Natural killer cell (primary cell): ENCODE measurements around the gene WDR93. TPM values are rescaled to one million over a fixed set of nuclear protein-coding genes. Genes with fewer than 3 reads are reported as not detected.
A peak's percentile ranks its signal among the peaks of the same experiment; 100 is the strongest.

Source experiments
- ATAC-seq, 3 donors: fragments of 150-1000 bp in 2 of 3; fragments of 200-7000 bp in 1 of 3; cut with Tn5 transposase; 1 replicate in 1 of 3; 2 replicates in 2 of 3; pipeline ENCODE4 v1.10.0; 2021; ENCODE audit warnings: mild to moderate bottlenecking in 2 of 3, moderate library complexity in 2 of 3
- DNase-seq, 2 donors: peaks; one replicate each; pipeline versions ENCODE4 v3.0.0 to v3.0.0-alpha.2; 2013 to 2021; ENCODE audit warnings: mixed read lengths in 1 of 2
- H3K27ac ChIP-seq: one replicate; pipeline ENCODE4 v1.5.1; 2013; ENCODE audit warnings: mild to moderate bottlenecking, low read length
- H3K27me3 ChIP-seq: one replicate; pipeline ENCODE4 v1.6.1; 2013; ENCODE audit warnings: low read length; ENCODE audit not compliant: control insufficient read depth, insufficient read depth
- H3K36me3 ChIP-seq: one replicate; pipeline ENCODE4 v1.6.1; 2013; ENCODE audit warnings: low read length; ENCODE audit not compliant: control insufficient read depth, insufficient read depth
- H3K4me1 ChIP-seq: one replicate; pipeline ENCODE4 v1.6.1; 2013; ENCODE audit warnings: low read length; ENCODE audit not compliant: control insufficient read depth, insufficient read depth
- H3K4me3 ChIP-seq: one replicate; pipeline ENCODE4 v1.5.1; 2013; ENCODE audit warnings: low read length
- H3K9me3 ChIP-seq: one replicate; pipeline ENCODE4 v1.6.1; 2013; ENCODE audit warnings: low read length; ENCODE audit not compliant: control insufficient read depth, insufficient read depth
- H3K27ac Mint-ChIP-seq, 2 donors: one replicate each; pipeline ENCODE4 v1.8.0; 2022; ENCODE audit warnings: mild to moderate bottlenecking in 2 of 2, mixed read lengths in 2 of 2, moderate library complexity in 1 of 2
- H3K27me3 Mint-ChIP-seq, 2 donors: one replicate each; pipeline ENCODE4 v1.8.0; 2022; ENCODE audit warnings: low read depth in 2 of 2, mixed read lengths in 2 of 2
- H3K36me3 Mint-ChIP-seq: one replicate; pipeline ENCODE4 v1.8.0; 2022; ENCODE audit warnings: mixed read lengths
- H3K4me1 Mint-ChIP-seq, 2 donors: one replicate each; pipeline ENCODE4 v1.8.0; 2022; ENCODE audit warnings: mixed read lengths in 2 of 2
- H3K4me3 Mint-ChIP-seq: one replicate; pipeline ENCODE4 v1.8.0; 2022; ENCODE audit warnings: mild to moderate bottlenecking, moderate library complexity, mixed read lengths
- H3K9me3 Mint-ChIP-seq, 2 donors: one replicate each; pipeline ENCODE4 v1.8.0; 2022; ENCODE audit warnings: mixed read lengths in 2 of 2
- WGBS: methylation state at CpG from one replicate; pipeline ENCODE4 v1.1.7; 2013; ENCODE audit warnings: missing lambda C conversion rate; ENCODE audit not compliant: insufficient coverage; 5-methylcytosine and 5-hydroxymethylcytosine counted together
- intact Hi-C: fragments of 100-400 bp; cut with micrococcal nuclease; formaldehyde crosslinking; loops from one replicate; pipeline ENCODE4 v1.14.2; 2022
- total RNA-seq, 4 donors: library from RNA; stranded (reverse); fragments of 120-200 nt in 1 of 4; gene quantifications; one replicate each; pipeline versions ENCODE4 v1.2.3 to v1.2.4, GENCODE V29; 2013 to 2022
- TF ChIP-seq, protein P1 (sequence below): fragments of 200-600 bp; IDR thresholded peaks from one replicate; pipeline ENCODE4 v1.8.0; 2022; ENCODE audit warnings: antibody characterized with exemption

WDR93 gene
- total RNA-seq, 3 donors from 2014 or later (not counting 1 experiment from before 2014, with no cell fraction given), result 0.25 to 0.38 TPM; not detected in 1

DNA sequence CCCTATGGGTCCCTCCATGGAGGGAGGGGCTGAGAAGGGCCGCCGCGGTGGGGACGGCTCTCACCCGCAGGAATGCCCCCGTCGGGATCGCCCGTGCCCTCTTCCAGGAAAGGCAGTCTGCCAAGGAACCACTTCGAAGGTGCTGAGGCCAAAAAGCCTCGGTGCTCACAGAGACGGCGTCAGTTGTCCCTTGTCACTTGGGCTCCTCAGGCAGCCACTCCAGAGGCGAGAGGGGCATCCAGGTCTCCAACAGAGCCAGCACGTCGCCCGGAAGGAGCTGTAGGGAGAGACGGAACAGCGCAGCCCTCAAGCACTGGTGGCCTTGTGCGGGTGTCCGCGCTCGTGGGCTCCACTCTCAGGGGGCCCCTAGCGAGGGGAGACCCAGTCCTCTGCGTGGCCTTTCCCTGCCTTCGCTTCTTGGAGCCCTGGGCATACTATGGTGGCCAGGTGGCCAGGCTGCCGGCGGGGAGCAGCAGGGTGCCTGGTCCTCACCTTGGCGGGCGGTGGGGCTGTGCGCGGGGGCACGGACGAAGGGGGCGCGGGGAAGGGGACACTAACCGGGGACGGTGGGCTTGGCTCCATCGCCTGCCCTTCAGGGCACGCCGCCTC lies 59.4 kb downstream of the WDR93 start:
- 5% methylated on average over 41 of the region's 41 CpGs for WGBS
- Histone ChIP-seq H3K4me1 (peaks cover 17% of the 10 kb centered on the region), H3K9me3 (no peaks in the 10 kb centered on the region), H3K4me3 (peak overlapping the region; percentile 50), H3K36me3 (no peaks in the 10 kb centered on the region), H3K27ac (no peak overlapping the region), H3K27me3 (peaks cover 2% of the 10 kb centered on the region)
- no peaks in the 10 kb centered on the region for H3K9me3 Mint-ChIP-seq
- peak overlapping the region; percentile 85 for H3K4me3 Mint-ChIP-seq
- H3K36me3 Mint-ChIP-seq, result no peaks in the 10 kb centered on the region
- DNase-seq, result peak in 1 of 2 donors; percentile 28
- ATAC-seq, result no peak
- H3K27ac Mint-ChIP-seq, result peak overlapping the region in 1 of 2 donors; percentile 58
- peaks cover 0 to 7% of the 10 kb centered on the region in 2 donors for H3K27me3 Mint-ChIP-seq
- peaks cover 0 to 4% of the 10 kb centered on the region in 2 donors for H3K4me1 Mint-ChIP-seq
- TF ChIP-seq, protein P1, sequence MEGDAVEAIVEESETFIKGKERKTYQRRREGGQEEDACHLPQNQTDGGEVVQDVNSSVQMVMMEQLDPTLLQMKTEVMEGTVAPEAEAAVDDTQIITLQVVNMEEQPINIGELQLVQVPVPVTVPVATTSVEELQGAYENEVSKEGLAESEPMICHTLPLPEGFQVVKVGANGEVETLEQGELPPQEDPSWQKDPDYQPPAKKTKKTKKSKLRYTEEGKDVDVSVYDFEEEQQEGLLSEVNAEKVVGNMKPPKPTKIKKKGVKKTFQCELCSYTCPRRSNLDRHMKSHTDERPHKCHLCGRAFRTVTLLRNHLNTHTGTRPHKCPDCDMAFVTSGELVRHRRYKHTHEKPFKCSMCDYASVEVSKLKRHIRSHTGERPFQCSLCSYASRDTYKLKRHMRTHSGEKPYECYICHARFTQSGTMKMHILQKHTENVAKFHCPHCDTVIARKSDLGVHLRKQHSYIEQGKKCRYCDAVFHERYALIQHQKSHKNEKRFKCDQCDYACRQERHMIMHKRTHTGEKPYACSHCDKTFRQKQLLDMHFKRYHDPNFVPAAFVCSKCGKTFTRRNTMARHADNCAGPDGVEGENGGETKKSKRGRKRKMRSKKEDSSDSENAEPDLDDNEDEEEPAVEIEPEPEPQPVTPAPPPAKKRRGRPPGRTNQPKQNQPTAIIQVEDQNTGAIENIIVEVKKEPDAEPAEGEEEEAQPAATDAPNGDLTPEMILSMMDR, result no peak
- intact Hi-C loops, result loop anchor here (1.0 kb wide), 1 partner anchor 10 kb away; no protein-coding TSS in a partner anchor

DNA sequence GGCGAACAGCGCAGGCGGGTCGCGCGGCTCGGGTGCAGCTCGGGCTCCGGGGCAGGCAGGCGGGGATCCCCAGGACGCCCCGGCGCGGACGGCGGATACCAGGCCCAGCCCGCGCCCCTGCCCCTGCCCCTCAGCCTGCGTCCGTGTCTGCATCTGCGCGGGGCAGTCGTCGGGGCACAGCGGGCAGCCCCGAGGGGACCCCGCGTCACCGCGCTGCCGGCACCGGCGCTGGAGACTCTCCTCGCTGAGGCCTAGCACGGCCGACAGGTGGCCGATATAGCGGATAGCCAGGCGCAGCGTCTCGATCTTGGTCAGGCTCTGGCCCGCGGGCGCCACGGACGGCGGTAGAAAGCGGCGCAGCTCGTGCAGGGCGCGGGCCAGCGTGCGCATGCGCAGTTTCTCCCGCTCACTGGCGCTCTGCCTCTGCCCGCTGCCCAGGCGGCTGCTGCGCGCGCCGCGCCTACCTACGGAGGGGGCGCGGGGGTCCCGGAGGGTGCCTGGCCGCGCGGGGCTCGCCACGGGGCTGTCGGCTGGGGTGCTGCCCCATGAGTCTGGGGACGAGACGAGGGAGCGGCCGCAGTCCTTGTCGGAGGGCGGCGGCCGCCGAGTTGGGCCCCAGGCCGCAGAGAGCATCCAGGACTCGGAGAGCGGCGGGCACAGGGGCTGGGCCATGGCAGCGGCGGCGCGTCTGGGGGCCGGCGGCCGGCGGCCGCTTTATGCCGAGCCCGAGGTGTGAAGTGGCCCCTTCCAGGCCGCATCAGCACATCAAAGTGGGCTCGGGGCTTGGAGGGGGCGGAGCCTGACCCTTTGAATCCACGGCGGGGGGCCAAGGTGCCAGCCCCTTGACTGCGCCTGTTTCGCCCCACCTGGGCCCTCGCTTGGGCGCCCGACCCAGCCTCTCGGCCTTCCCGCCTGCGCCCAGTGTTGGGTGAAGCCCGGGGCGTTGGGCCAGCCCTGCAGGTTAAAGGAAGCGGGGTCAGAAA lies 60.2 kb downstream of the WDR93 start, which contains the start of gene MESP1:
MESP1 (minus strand) TSS at position 690 of the 983 bp plus-strand sequence; CDS start at position 672, 18 bp downstream.
- Histone ChIP-seq H3K27me3 (peaks cover 2% of the 10 kb centered on the region), H3K4me3 (peak within 1 kb of the TSS; percentile 50), H3K27ac (no peak within 1 kb of the TSS), H3K4me1 (peaks cover 17% of the 10 kb centered on the region), H3K9me3 (no peaks in the 10 kb centered on the region), H3K36me3 (no peaks in the 10 kb centered on the region)
- Mint-ChIP-seq H3K9me3 (no peaks in the 10 kb centered on the region), H3K27ac (peak within 1 kb of the TSS in 1 of 2 donors; percentile 58), H3K27me3 (peaks cover 0 to 7% of the 10 kb centered on the region in 2 donors), H3K36me3 (no peaks in the 10 kb centered on the region), H3K4me1 (peaks cover 0 to 4% of the 10 kb centered on the region in 2 donors), H3K4me3 (peak within 1 kb of the TSS; percentile 85)
- TF ChIP-seq, protein P1, result peak; percentile 75
- ATAC-seq (peak; percentile 92 to 94 (median 93)), DNase-seq (peak; percentile 85 to 93)
- WGBS, result 3% methylated on average over 114 of the region's 114 CpGs
- intact Hi-C loops, result loop anchor here (1.0 kb wide), 1 partner anchor 11 kb away; no protein-coding TSS in a partner anchor

DNA sequence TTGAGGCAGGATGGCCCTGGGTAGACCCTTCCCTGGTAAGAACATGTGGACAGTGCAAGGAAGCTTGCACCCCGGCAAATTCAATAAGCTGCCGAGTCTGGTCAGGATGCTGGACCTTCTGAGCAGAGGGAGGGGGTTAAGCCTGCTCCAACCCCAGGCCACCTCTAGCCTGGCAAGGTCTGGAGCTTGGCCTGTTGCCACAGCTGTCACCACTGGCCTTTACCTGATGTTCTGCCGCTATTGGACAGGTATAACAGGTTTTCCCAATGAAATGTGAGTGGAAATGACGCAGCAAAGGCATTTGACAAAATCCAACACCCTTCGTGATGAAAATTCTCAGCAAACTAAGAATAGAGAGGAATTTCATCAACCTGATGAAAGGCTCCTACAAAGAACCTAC lies 61.1 kb downstream of the WDR93 start:
- H3K36me3 Mint-ChIP-seq, result no peaks in the 10 kb centered on the region
- no peaks in the 10 kb centered on the region for H3K36me3 ChIP-seq
- WGBS, result 92% methylated on average over 5 of the region's 5 CpGs
- H3K4me3 ChIP-seq, result no peak overlapping the region
- H3K27ac ChIP-seq, result no peak overlapping the region
- H3K9me3 Mint-ChIP-seq, result no peaks in the 10 kb centered on the region
- peak overlapping the region; percentile 59 for H3K4me3 Mint-ChIP-seq
- H3K9me3 ChIP-seq, result no peaks in the 10 kb centered on the region
- TF ChIP-seq, protein P1, result no peak
- DNase-seq (no peak), ATAC-seq (no peak)
- H3K27me3 Mint-ChIP-seq, result peaks cover 0 to 7% of the 10 kb centered on the region in 2 donors
- H3K27ac Mint-ChIP-seq, result no peak overlapping the region
- peaks cover 0 to 4% of the 10 kb centered on the region in 2 donors for H3K4me1 Mint-ChIP-seq
- peaks cover 13% of the 10 kb centered on the region for H3K4me1 ChIP-seq
- peaks cover 2% of the 10 kb centered on the region for H3K27me3 ChIP-seq
- intact Hi-C loops, result no loop called here
